ENCODE data around the gene MYL6. TPM values are rescaled to one million over a fixed set of nuclear protein-coding genes. Genes with fewer than 3 reads are reported as not detected.

MYL6 gene
- total RNA-seq, 1 experiment from 2014 or later, result 1,181 TPM

DNA sequence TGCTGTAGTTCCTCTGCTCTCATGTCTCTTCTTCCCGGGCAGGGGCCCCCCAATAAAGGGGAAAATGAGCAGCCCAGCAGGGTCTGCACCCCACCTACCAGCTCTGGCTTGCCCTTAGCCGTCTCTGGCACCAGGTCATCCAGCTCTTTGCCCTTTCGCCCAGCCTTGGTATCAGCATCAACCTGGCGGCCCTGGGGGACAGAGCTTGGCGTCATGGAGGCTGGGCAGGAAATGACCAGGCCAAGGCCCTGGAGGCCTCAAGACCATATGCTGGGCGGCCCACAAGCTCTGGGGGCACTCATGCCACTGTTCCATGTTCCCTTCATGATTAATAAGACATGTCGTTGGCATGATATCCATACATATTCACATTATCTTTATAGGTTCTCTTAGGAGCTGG is 14.7 kb downstream of the MYL6 start:
- no CpG with 5 or more reads among the region's 7 CpGs for WGBS (ENCODE audit: extremely low coverage, insufficient read length, low lambda C conversion rate)
- no peak overlapping the region for H3K18ac ChIP-seq (ENCODE audit: insufficient read length, low read depth, low read length)
- no peak overlapping the region for H3K27ac Mint-ChIP-seq

More for the DNA sequence above, 14.7 kb downstream of the MYL6 start:
- Mint-ChIP-seq H3K27me3 (ENCODE audit: low read depth) (no peaks in the 10 kb centered on the region), H3K4me1 (no peaks in the 10 kb centered on the region), H3K9me3 (no peaks in the 10 kb centered on the region), H3K36me3 (ENCODE audit: insufficient read depth in 1 of 3, low read depth in 3 of 3) (peaks cover 59 to 94% (median 87%) of the 10 kb centered on the region in 3 experiments), H3K4me3 (no peak overlapping the region)
- H4K8ac ChIP-seq (replicated peaks; ENCODE audit: insufficient read length, low read depth, low read length), result no peak overlapping the region
- H3K9ac ChIP-seq (ENCODE audit: extremely low read depth, insufficient read length, low read length), result no peak overlapping the region
- no peak overlapping the region for H3K14ac ChIP-seq (ENCODE audit: insufficient read depth, low read length)
- no peaks in the 10 kb centered on the region for H4K20me1 ChIP-seq (ENCODE audit: control insufficient read depth, insufficient read depth, insufficient read length)
- no peaks in the 10 kb centered on the region for H3K4me1 ChIP-seq (ENCODE audit: insufficient read depth, low read length)
- H3K79me1 ChIP-seq (ENCODE audit: insufficient read depth, low read depth, low read length, poor library complexity, severe bottlenecking), result no peaks in the 10 kb centered on the region
- no peak overlapping the region for H2BK20ac ChIP-seq (ENCODE audit: low read depth, low read length, poor library complexity, severe bottlenecking)
- no peak overlapping the region for H3T11ph ChIP-seq (ENCODE audit: low read length)
- H2BK12ac ChIP-seq (ENCODE audit: insufficient read length, low read depth, low read length), result no peak overlapping the region
- no peaks in the 10 kb centered on the region for H3K23me2 ChIP-seq (ENCODE audit: insufficient read length, low read depth, low read length, poor library complexity, severe bottlenecking)
- no peak overlapping the region for H3K4ac ChIP-seq (ENCODE audit: low read depth, low read length)
- no peak overlapping the region for H2BK15ac ChIP-seq (ENCODE audit: low read depth, low read length)
- no peak overlapping the region for H2BK120ac ChIP-seq (ENCODE audit: low read depth, low read length, poor library complexity, severe bottlenecking)
- DNase-seq, result no peak
- no peak overlapping the region for H4K91ac ChIP-seq (ENCODE audit: insufficient read length, low read depth, low read length)
- no peaks in the 10 kb centered on the region for H3K9me3 ChIP-seq (ENCODE audit: control insufficient read depth, low read depth, low read length)
- H3K23ac ChIP-seq (ENCODE audit: insufficient read length, low read depth, low read length), result no peak overlapping the region
- H3K4me2 ChIP-seq (ENCODE audit: insufficient read depth, insufficient read length, low read length), result no peak overlapping the region
- no peak overlapping the region for H3K27ac ChIP-seq (ENCODE audit: insufficient read length, low read depth, low read length)
- no peaks in the 10 kb centered on the region for H3K27me3 ChIP-seq (ENCODE audit: insufficient read depth, low read length)
- no peak overlapping the region for H3K56ac ChIP-seq (ENCODE audit: insufficient read length, low read depth, low read length)
- TF ChIP-seq CTCF (conservative IDR thresholded peaks at IDR 0.05), result no peak
- H2BK5ac ChIP-seq (ENCODE audit: insufficient read length, low read length), result no peak overlapping the region
- H3K79me2 ChIP-seq (ENCODE audit: insufficient read depth, low read length), result no peaks in the 10 kb centered on the region
- no peak overlapping the region for H4K5ac ChIP-seq (ENCODE audit: insufficient read length, low read depth, low read length)
- H2AFZ ChIP-seq (ENCODE audit: low read length), result no peak overlapping the region
- H2AK5ac ChIP-seq (ENCODE audit: insufficient read length, low read length), result no peak overlapping the region
